Keratinocyte (primary cell): Measurements from ENCODE around the gene FGL2. TPM values are rescaled to one million over a fixed set of nuclear protein-coding genes. Genes with fewer than 3 reads are reported as not detected.

Source experiments
- DNase-seq: peaks from one replicate; pipeline ENCODE4 v3.0.0-alpha.2; 2011; ENCODE audit warnings: low read depth, missing footprints, low spot score
- FAIRE-seq: peaks from 2 replicates; lab custom pipeline; 2011; peaks lifted over from hg19 to GRCh38; lab: Jason Lieb, UNC
- H2AFZ ChIP-seq: 2 replicates; pipeline ENCODE4 v1.6.0; 2012; ENCODE audit warnings: low read length, control low read depth, inconsistent platforms; ENCODE audit not compliant: control insufficient read depth
- H3K27ac ChIP-seq: 2 replicates; pipeline ENCODE4 v1.5.1; 2011; ENCODE audit warnings: low read length; ENCODE audit not compliant: control insufficient read depth, insufficient read depth
- H3K27me3 ChIP-seq: 3 replicates; pipeline ENCODE4 v1.6.0; 2011; ENCODE audit warnings: low read length; ENCODE audit not compliant: control insufficient read depth, insufficient read depth; ENCODE audit errors: extremely low read depth
- H3K36me3 ChIP-seq, 2 experiments: 2 replicates in 1 of 2; 3 replicates in 1 of 2; pipeline ENCODE4 v1.5.1; 2011; ENCODE audit warnings: low read length in 2 of 2, mild to moderate bottlenecking in 1 of 2; ENCODE audit not compliant: control insufficient read depth in 2 of 2, insufficient read depth in 2 of 2; ENCODE audit errors: extremely low read depth in 1 of 2
- H3K4me1 ChIP-seq: 3 replicates; pipeline ENCODE4 v1.5.1; 2011; ENCODE audit warnings: low read length; ENCODE audit not compliant: control insufficient read depth, insufficient read depth; ENCODE audit errors: extremely low read depth
- H3K4me2 ChIP-seq: 3 replicates; pipeline ENCODE4 v1.6.0; 2011; ENCODE audit warnings: low read depth, low read length; ENCODE audit not compliant: control insufficient read depth, insufficient read depth; ENCODE audit errors: extremely low read depth
- H3K4me3 ChIP-seq, 3 experiments: fragments of 200-600 bp in 1 of 3; sonication (generic) in 1 of 3; 2 replicates in 2 of 3; 3 replicates in 1 of 3; pipeline ENCODE4 v1.5.1; 2011 to 2016; ENCODE audit warnings: low read length in 3 of 3, mild to moderate bottlenecking in 3 of 3, control low read depth in 2 of 3, inconsistent platforms in 1 of 3, low read depth in 1 of 3, mixed read lengths in 1 of 3, mixed run types in 1 of 3, moderate library complexity in 1 of 3; ENCODE audit not compliant: control insufficient read depth in 2 of 3, insufficient read depth in 2 of 3; ENCODE audit errors: extremely low read depth in 1 of 3
- H3K79me2 ChIP-seq: 2 replicates; pipeline ENCODE4 v1.6.0; 2012; ENCODE audit warnings: low read length; ENCODE audit not compliant: control insufficient read depth, insufficient read depth
- H3K9ac ChIP-seq: 3 replicates; pipeline ENCODE4 v1.6.0; 2011; ENCODE audit warnings: low read length; ENCODE audit not compliant: control insufficient read depth, insufficient read depth; ENCODE audit errors: extremely low read depth
- H3K9me1 ChIP-seq: 3 replicates; pipeline ENCODE4 v1.6.0; 2011; ENCODE audit warnings: low read length; ENCODE audit not compliant: control insufficient read depth, insufficient read depth; ENCODE audit errors: extremely low read depth
- H3K9me3 ChIP-seq: 2 replicates; pipeline ENCODE4 v1.5.1; 2012; ENCODE audit warnings: low read depth, low read length; ENCODE audit not compliant: control insufficient read depth
- H4K20me1 ChIP-seq: 3 replicates; pipeline ENCODE4 v1.6.0; 2011; ENCODE audit warnings: low read length; ENCODE audit not compliant: control insufficient read depth, insufficient read depth; ENCODE audit errors: extremely low read depth
- EZH2 ChIP-seq: IDR thresholded peaks from one replicate; pipeline ENCODE4 v1.6.1; 2012; ENCODE audit warnings: inconsistent platforms, mild to moderate bottlenecking, low read length, moderate library complexity
- dilution Hi-C: fragments of 300-500 bp; cut with MboI; formaldehyde crosslinking; loops from one replicate; pipeline ENCODE4 v1.7.0; 2020; ENCODE audit warnings: low sequenced_read_pairs; ENCODE audit not compliant: extremely low pct_ligation_motif_present
- polyA plus RNA-seq, 5 experiments: library from polyadenylated mRNA; depleted of rRNA in 3 of 5; stranded (reverse) in 3 of 5; stranded (forward) in 1 of 5; unstranded in 1 of 5; fragments of >200 nt; gene quantifications; 1 replicate in 1 of 5; 2 replicates in 3 of 5; 3 replicates in 1 of 5; pipeline versions ENCODE4 v1.2.1 to v1.2.3, GENCODE V29; 2011 to 2012; ENCODE audit warnings: missing spikeins in 2 of 5, low read depth in 1 of 5, low replicate concordance in 1 of 5
- TF ChIP-seq, protein P1 (sequence below), 3 experiments: IDR thresholded peaks in 1 of 3; conservative IDR thresholded peaks in 1 of 3; optimal IDR thresholded peaks in 1 of 3; 2 replicates in 2 of 3; 3 replicates in 1 of 3; pipeline versions ENCODE3 to v1.5.1; 2011; ENCODE audit warnings: low read length in 3 of 3, mild to moderate bottlenecking in 3 of 3, moderate library complexity in 2 of 3, control low read depth in 1 of 3, inconsistent platforms in 1 of 3; ENCODE audit not compliant: insufficient read depth in 2 of 3; ENCODE audit errors: extremely low read depth in 1 of 3

FGL2 gene
- polyA plus RNA-seq, 1 donor (not counting 4 experiments of a cell fraction or from before 2014, with no cell fraction given), result not detected

DNA sequence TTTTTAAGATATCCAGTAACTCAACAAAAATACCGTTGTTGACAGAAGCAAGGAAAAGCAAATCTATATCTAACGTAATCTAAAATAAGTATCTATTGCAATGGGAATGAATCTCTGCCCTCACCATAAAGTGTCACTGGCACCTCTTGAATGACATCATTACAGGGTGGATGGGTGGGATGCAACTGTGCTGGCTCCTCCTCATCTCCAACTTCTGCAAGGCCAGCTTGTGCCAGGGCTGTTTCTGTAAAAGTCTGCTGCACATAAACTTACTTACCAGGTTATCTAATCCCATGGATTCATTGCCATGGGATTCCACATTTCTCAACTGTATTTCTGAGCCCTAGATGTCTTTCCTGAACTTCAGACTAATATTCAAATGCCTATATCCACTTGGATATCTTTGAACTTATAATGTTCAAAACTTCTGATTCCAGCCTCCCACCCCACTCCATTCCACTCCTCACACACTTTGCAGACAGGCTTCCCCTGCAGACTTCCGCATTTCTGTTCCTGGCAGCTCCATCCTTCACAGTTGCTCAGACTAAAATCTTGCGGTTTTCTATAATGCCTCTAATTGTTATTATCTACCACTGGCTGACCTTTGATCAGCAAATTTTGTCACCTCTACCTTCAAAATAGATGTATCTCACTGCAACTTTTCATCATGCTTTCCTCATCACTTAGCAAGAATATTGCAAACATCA is 10.7 kb downstream of the FGL2 start:
- FAIRE-seq (no peak), DNase-seq (no peak)
- TF ChIP-seq EZH2, result no peak
- TF ChIP-seq, protein P1, sequence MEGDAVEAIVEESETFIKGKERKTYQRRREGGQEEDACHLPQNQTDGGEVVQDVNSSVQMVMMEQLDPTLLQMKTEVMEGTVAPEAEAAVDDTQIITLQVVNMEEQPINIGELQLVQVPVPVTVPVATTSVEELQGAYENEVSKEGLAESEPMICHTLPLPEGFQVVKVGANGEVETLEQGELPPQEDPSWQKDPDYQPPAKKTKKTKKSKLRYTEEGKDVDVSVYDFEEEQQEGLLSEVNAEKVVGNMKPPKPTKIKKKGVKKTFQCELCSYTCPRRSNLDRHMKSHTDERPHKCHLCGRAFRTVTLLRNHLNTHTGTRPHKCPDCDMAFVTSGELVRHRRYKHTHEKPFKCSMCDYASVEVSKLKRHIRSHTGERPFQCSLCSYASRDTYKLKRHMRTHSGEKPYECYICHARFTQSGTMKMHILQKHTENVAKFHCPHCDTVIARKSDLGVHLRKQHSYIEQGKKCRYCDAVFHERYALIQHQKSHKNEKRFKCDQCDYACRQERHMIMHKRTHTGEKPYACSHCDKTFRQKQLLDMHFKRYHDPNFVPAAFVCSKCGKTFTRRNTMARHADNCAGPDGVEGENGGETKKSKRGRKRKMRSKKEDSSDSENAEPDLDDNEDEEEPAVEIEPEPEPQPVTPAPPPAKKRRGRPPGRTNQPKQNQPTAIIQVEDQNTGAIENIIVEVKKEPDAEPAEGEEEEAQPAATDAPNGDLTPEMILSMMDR (optimal IDR thresholded peaks at IDR 0.05 in 1 of 3, IDR thresholded peaks at IDR 0.05 in 1 of 3, conservative IDR thresholded peaks at IDR 0.05 in 1 of 3; ENCODE audit: extremely low read depth in 1 of 3, insufficient read depth in 2 of 3, low read length in 3 of 3), result no peak
- H3K4me1 ChIP-seq, result no peaks in the 10 kb centered on the region
- H3K9me3 ChIP-seq, result no peaks in the 10 kb centered on the region
- H3K27ac ChIP-seq, result no peak overlapping the region
- H4K20me1 ChIP-seq, result no peaks in the 10 kb centered on the region
- H3K36me3 ChIP-seq, result no peaks in the 10 kb centered on the region
- H3K27me3 ChIP-seq, result no peaks in the 10 kb centered on the region
- no peak overlapping the region for H3K9ac ChIP-seq
- H3K4me2 ChIP-seq, result no peak overlapping the region
- no peak overlapping the region for H2AFZ ChIP-seq
- H3K4me3 ChIP-seq, result no peak overlapping the region
- no peaks in the 10 kb centered on the region for H3K79me2 ChIP-seq
- dilution Hi-C loops, result no loop called here
- no peaks in the 10 kb centered on the region for H3K9me1 ChIP-seq

DNA sequence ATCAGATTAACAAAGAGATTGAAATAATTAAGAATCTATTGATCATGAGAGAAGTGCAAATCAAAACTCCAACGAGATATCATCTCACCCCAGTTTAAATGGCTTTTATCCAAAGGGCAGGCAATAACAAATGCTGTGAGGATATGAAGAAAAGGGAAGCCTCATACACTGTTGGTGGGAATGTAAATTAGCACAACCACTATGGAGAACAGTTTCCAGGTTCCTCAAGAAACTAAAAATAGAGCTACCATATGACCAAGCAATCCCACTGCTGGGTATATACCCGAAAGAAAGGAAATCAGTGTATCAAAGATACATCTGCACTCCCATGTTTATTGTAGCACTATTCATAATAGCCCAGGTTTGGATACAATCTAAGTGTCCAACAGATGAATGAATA is 13.8 kb downstream of the FGL2 start:
- no peak overlapping the region for H3K4me2 ChIP-seq
- H3K9me1 ChIP-seq, result no peaks in the 10 kb centered on the region
- no peak overlapping the region for H3K27ac ChIP-seq
- H4K20me1 ChIP-seq, result no peaks in the 10 kb centered on the region
- dilution Hi-C loops, result no loop called here
- no peak for FAIRE-seq
- no peaks in the 10 kb centered on the region for H3K27me3 ChIP-seq
- TF ChIP-seq EZH2, result no peak
- TF ChIP-seq, protein P1 (optimal IDR thresholded peaks at IDR 0.05 in 1 of 3, IDR thresholded peaks at IDR 0.05 in 1 of 3, conservative IDR thresholded peaks at IDR 0.05 in 1 of 3; ENCODE audit: extremely low read depth in 1 of 3, insufficient read depth in 2 of 3, low read length in 3 of 3), result no peak
- H3K36me3 ChIP-seq, result no peaks in the 10 kb centered on the region
- H3K79me2 ChIP-seq, result no peaks in the 10 kb centered on the region
- H3K4me1 ChIP-seq, result no peaks in the 10 kb centered on the region
- H3K9me3 ChIP-seq, result no peaks in the 10 kb centered on the region
- no peak overlapping the region for H2AFZ ChIP-seq
- no peak overlapping the region for H3K9ac ChIP-seq
- H3K4me3 ChIP-seq, result no peak overlapping the region
- no peak for DNase-seq
